ENCODE results near the gene ZG16B.

The ZG16B gene

GRCh38 chr16:2846511-2847310 is 16.6 kb downstream of the ZG16B start:
- no peak for DNase-seq

- no peak for DNase-seq
These were observed 19.0 kb downstream of the ZG16B start for GRCh38 chr16:2848933-2849725.

- DNase-seq, result no peak
These were observed 22.1 kb downstream of the ZG16B start for GRCh38 chr16:2852003-2852730.

GRCh38 chr16:2852731-2853507 is 22.8 kb downstream of the ZG16B start:
- no peak for DNase-seq

GRCh38 chr16:2853531-2854073 is 23.5 kb downstream of the ZG16B start:
- no peak for DNase-seq

- no peak for DNase-seq
These were observed 24.7 kb downstream of the ZG16B start for GRCh38 chr16:2854700-2855309.

GRCh38 chr16:2855536-2855935 is 25.4 kb downstream of the ZG16B start:
- DNase-seq, result no peak

- no peak for DNase-seq
These were observed 26.1 kb downstream of the ZG16B start for GRCh38 chr16:2856061-2856670.

GRCh38 chr16:2856686-2857450 is 26.8 kb downstream of the ZG16B start:
- DNase-seq, result no peak

- DNase-seq, result no peak
These were observed 27.5 kb downstream of the ZG16B start, which contains the start of gene PRSS22 for GRCh38 chr16:2857451-2858244. PRSS22 (minus strand) TSS chr16:2858170; CDS start chr16:2858104, 66 bp downstream.

GRCh38 chr16:2858245-2859025 is 28.3 kb downstream of the ZG16B start:
- DNase-seq, result no peak

- no peak for DNase-seq
These were observed 29.7 kb downstream of the ZG16B start for GRCh38 chr16:2859686-2860265.

- DNase-seq, result no peak
These were observed 30.9 kb downstream of the ZG16B start for GRCh38 chr16:2860826-2861567.

- DNase-seq, result no peak
These were observed 35.5 kb downstream of the ZG16B start for GRCh38 chr16:2865651-2866050.

- DNase-seq, result no peak
These were observed 36.3 kb downstream of the ZG16B start for GRCh38 chr16:2866431-2866830.

GRCh38 chr16:2867661-2867986 is 37.5 kb downstream of the ZG16B start:
- no peak for DNase-seq

- peak; percentile 95 for DNase-seq
These were observed 38.1 kb downstream of the ZG16B start for GRCh38 chr16:2867987-2868789.

Data from left hindlimb (tissue), 1 donor.